ENCODE measurements around the gene C2orf92.

DNA sequence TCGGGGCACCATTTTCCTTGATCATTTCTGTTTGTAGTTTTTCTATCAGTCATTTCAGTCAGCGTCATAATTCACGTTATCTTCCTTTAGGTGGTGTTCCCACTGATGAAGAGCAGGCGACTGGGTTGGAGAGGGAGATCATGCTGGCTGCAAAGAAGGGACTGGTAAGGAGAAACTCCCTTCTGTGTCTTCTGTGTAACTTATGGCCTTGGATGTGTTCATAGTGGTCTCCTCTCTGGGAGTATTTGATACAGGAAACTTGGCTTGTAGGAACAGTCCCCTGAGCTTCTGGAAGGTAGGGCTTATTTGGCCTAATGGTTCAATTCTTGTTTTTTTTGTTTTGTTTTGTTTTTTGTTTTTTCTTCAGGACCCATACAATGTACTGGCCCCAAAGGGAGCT lies 22.5 kb upstream of the C2orf92 start:
- TF ChIP-seq POLR2A (IDR thresholded peaks at IDR 0.05) (no peak), EP300 (IDR thresholded peaks at IDR 0.05) (no peak)
- TF ChIP-seq, protein P1, sequence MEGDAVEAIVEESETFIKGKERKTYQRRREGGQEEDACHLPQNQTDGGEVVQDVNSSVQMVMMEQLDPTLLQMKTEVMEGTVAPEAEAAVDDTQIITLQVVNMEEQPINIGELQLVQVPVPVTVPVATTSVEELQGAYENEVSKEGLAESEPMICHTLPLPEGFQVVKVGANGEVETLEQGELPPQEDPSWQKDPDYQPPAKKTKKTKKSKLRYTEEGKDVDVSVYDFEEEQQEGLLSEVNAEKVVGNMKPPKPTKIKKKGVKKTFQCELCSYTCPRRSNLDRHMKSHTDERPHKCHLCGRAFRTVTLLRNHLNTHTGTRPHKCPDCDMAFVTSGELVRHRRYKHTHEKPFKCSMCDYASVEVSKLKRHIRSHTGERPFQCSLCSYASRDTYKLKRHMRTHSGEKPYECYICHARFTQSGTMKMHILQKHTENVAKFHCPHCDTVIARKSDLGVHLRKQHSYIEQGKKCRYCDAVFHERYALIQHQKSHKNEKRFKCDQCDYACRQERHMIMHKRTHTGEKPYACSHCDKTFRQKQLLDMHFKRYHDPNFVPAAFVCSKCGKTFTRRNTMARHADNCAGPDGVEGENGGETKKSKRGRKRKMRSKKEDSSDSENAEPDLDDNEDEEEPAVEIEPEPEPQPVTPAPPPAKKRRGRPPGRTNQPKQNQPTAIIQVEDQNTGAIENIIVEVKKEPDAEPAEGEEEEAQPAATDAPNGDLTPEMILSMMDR (IDR thresholded peaks at IDR 0.05), result no peak

All from sigmoid colon (tissue), 4 donors.